GM12878 (cell line): ENCODE data around the gene MS4A6E. TPM values are rescaled to one million over a fixed set of nuclear protein-coding genes. Genes with fewer than 3 reads are reported as not detected.
A peak's percentile ranks its signal among the peaks of the same experiment; 100 is the strongest.

Source experiments
- CREM ChIP-seq: IDR thresholded peaks from 2 replicates; pipeline ENCODE4 v1.6.1; 2014; ENCODE audit warnings: antibody characterized with exemption, low read depth
- EED ChIP-seq: sonication (generic); IDR thresholded peaks from 2 replicates; pipeline ENCODE4 v1.6.1; 2016; ENCODE audit warnings: antibody characterized with exemption, low read depth
- FOXM1 ChIP-seq: IDR thresholded peaks from 2 replicates; pipeline ENCODE4 v1.6.1; 2012; ENCODE audit warnings: low read depth, mild to moderate bottlenecking, inconsistent platforms, low read length, moderate library complexity
- GABPA ChIP-seq: IDR thresholded peaks from 2 replicates; pipeline ENCODE4 v1.6.1; 2014; ENCODE audit warnings: antibody characterized with exemption, low read depth, mild to moderate bottlenecking, inconsistent platforms
- GATAD2B ChIP-seq: fragments of 450-650 bp; conservative IDR thresholded peaks from 2 replicates; pipeline ENCODE4 v1.6.1; 2017; ENCODE audit warnings: low read depth, mild to moderate bottlenecking, moderate library complexity
- HDGF ChIP-seq: fragments of 450-650 bp; IDR thresholded peaks from 2 replicates; pipeline ENCODE4 v1.6.1; 2016; ENCODE audit warnings: antibody characterized with exemption
- MXI1 ChIP-seq: fragments of 150-350 bp; IDR thresholded peaks from 2 replicates; pipeline ENCODE4 v1.6.1; 2011; ENCODE audit warnings: low read depth, mild to moderate bottlenecking, inconsistent platforms, low read length, improper control_type of control experiment
- NFYB ChIP-seq: IDR thresholded peaks from 2 replicates; pipeline ENCODE4 v1.6.1; 2011; ENCODE audit warnings: low read depth, mild to moderate bottlenecking, low read length, improper control_type of control experiment, moderate library complexity; ENCODE audit not compliant: insufficient read depth
- POLR2AphosphoS2 ChIP-seq: IDR thresholded peaks from 2 replicates; pipeline ENCODE4 v1.6.1; 2011; ENCODE audit warnings: low read depth, mild to moderate bottlenecking, low read length, improper control_type of control experiment, moderate library complexity
- SIN3A ChIP-seq: IDR thresholded peaks from 2 replicates; pipeline ENCODE4 v1.6.1; 2012; ENCODE audit warnings: low read depth, low read length, improper control_type of control experiment
- SREBF1 ChIP-seq: IDR thresholded peaks from 2 replicates; pipeline ENCODE4 v1.6.1; 2012; ENCODE audit warnings: mild to moderate bottlenecking, low read length
- TAF1 ChIP-seq: IDR thresholded peaks from 2 replicates; pipeline ENCODE4 v1.6.1; 2011; ENCODE audit warnings: mild to moderate bottlenecking, low read depth, low read length, borderline replicate concordance
- TCF3 ChIP-seq: IDR thresholded peaks from 2 replicates; pipeline ENCODE4 v1.6.1; 2012; ENCODE audit warnings: low read depth, mild to moderate bottlenecking, low read length, borderline replicate concordance; ENCODE audit not compliant: insufficient read depth
- ZNF24 ChIP-seq: fragments of 450-650 bp; IDR thresholded peaks from 2 replicates; pipeline ENCODE4 v1.6.1; 2017; ENCODE audit warnings: antibody characterized with exemption, mild to moderate bottlenecking
- polyA plus RNA-seq, 11 experiments: library from polyadenylated mRNA; depleted of rRNA in 4 of 11; unstranded in 6 of 11; stranded (reverse) in 5 of 11; fragments of >200 nt; fragmentation: Nextera tagmentation in 4 of 11; fragmentation: Illumina TruSeq in 1 of 11; extraction: Ambion mirVana in 4 of 11; extraction: Trizol in 1 of 11; gene quantifications; 1 replicate in 1 of 11; 2 replicates in 10 of 11; pipeline versions ENCODE4 v1.2.1 to v1.2.3, GENCODE V29; 2011 to 2016; ENCODE audit warnings: inconsistent platforms in 2 of 11, missing spikeins in 2 of 11, low read depth in 1 of 11
- total RNA-seq, 4 experiments: library from RNA; depleted of rRNA in 3 of 4; stranded (reverse); fragments of >200 nt in 3 of 4; fragmentation: Illumina TruSeq in 1 of 4; extraction: Trizol in 1 of 4; gene quantifications; 2 replicates each; pipeline versions ENCODE4 v1.2.1 to v1.2.3, GENCODE V29; 2013 to 2021
- TF ChIP-seq, protein P1 (sequence below): fragments of 450-650 bp; IDR thresholded peaks from 2 replicates; pipeline ENCODE4 v1.6.1; 2017; ENCODE audit warnings: antibody characterized with exemption, mild to moderate bottlenecking, moderate library complexity
- TF ChIP-seq, protein P2 (sequence below): IDR thresholded peaks from 2 replicates; pipeline ENCODE4 v1.6.1; 2011; ENCODE audit warnings: borderline replicate concordance, low read depth, mild to moderate bottlenecking, moderate library complexity, low read length; ENCODE audit not compliant: insufficient read depth, poor library complexity, severe bottlenecking
- TF ChIP-seq, protein P3 (sequence below), 3 experiments: IDR thresholded peaks in 2 of 3; conservative IDR thresholded peaks in 1 of 3; 2 replicates each; pipeline ENCODE4 v1.5.1; 2011; ENCODE audit warnings: low read depth in 3 of 3, low read length in 3 of 3, mild to moderate bottlenecking in 3 of 3, control low read depth in 2 of 3, moderate library complexity in 2 of 3, inconsistent platforms in 1 of 3, mixed read lengths in 1 of 3; ENCODE audit not compliant: control insufficient read depth in 2 of 3, insufficient read depth in 1 of 3; ENCODE audit errors: extremely low read depth in 1 of 3
- TF ChIP-seq, protein P4 (sequence below): IDR thresholded peaks from 2 replicates; pipeline ENCODE4 v1.6.1; 2012; ENCODE audit warnings: low read length, inconsistent platforms

The MS4A6E gene
- total and polyA plus RNA-seq, 10 of the 15 experiments (the other 5 are each of a cell fraction or from before 2014, with no cell fraction given) = 0.14 to 0.86 (median 0.47) TPM; not detected in 5

DNA sequence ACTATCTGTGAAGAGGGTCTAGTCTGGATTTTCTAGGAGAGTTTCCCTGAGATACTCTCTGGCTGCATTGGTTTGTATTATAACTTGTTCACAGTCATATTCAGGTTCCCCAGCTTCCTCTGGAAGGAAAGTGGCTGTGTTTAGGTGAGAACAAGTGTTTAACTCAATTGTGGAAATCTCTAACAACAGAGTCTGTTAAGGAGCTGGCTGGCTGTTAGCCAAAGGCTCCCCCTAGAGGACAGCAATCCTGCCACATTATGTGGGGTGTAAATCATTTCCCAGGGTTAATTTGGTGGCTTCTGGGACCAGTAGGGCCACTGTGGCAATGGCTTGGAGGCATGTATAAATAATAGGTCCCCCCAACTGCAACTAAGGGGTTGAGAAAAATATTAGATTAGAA lies 18.4 kb downstream of the MS4A6E start (continued):
- TF ChIP-seq, protein P1, sequence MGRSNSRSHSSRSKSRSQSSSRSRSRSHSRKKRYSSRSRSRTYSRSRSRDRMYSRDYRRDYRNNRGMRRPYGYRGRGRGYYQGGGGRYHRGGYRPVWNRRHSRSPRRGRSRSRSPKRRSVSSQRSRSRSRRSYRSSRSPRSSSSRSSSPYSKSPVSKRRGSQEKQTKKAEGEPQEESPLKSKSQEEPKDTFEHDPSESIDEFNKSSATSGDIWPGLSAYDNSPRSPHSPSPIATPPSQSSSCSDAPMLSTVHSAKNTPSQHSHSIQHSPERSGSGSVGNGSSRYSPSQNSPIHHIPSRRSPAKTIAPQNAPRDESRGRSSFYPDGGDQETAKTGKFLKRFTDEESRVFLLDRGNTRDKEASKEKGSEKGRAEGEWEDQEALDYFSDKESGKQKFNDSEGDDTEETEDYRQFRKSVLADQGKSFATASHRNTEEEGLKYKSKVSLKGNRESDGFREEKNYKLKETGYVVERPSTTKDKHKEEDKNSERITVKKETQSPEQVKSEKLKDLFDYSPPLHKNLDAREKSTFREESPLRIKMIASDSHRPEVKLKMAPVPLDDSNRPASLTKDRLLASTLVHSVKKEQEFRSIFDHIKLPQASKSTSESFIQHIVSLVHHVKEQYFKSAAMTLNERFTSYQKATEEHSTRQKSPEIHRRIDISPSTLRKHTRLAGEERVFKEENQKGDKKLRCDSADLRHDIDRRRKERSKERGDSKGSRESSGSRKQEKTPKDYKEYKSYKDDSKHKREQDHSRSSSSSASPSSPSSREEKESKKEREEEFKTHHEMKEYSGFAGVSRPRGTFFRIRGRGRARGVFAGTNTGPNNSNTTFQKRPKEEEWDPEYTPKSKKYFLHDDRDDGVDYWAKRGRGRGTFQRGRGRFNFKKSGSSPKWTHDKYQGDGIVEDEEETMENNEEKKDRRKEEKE = no peak
- TF ChIP-seq CREM = no peak
- no peak for TF ChIP-seq NFYB
- TF ChIP-seq MXI1 = no peak
- TF ChIP-seq, protein P2, sequence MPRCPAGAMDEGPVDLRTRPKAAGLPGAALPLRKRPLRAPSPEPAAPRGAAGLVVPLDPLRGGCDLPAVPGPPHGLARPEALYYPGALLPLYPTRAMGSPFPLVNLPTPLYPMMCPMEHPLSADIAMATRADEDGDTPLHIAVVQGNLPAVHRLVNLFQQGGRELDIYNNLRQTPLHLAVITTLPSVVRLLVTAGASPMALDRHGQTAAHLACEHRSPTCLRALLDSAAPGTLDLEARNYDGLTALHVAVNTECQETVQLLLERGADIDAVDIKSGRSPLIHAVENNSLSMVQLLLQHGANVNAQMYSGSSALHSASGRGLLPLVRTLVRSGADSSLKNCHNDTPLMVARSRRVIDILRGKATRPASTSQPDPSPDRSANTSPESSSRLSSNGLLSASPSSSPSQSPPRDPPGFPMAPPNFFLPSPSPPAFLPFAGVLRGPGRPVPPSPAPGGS = no peak
- no peak for TF ChIP-seq TAF1
- no peak for TF ChIP-seq SREBF1
- TF ChIP-seq GATAD2B = no peak
- TF ChIP-seq POLR2AphosphoS2 = no peak
- TF ChIP-seq GABPA = no peak
- TF ChIP-seq, protein P3, sequence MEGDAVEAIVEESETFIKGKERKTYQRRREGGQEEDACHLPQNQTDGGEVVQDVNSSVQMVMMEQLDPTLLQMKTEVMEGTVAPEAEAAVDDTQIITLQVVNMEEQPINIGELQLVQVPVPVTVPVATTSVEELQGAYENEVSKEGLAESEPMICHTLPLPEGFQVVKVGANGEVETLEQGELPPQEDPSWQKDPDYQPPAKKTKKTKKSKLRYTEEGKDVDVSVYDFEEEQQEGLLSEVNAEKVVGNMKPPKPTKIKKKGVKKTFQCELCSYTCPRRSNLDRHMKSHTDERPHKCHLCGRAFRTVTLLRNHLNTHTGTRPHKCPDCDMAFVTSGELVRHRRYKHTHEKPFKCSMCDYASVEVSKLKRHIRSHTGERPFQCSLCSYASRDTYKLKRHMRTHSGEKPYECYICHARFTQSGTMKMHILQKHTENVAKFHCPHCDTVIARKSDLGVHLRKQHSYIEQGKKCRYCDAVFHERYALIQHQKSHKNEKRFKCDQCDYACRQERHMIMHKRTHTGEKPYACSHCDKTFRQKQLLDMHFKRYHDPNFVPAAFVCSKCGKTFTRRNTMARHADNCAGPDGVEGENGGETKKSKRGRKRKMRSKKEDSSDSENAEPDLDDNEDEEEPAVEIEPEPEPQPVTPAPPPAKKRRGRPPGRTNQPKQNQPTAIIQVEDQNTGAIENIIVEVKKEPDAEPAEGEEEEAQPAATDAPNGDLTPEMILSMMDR (IDR thresholded peaks at IDR 0.05 in 2 of 3, conservative IDR thresholded peaks at IDR 0.05 in 1 of 3; ENCODE audit: control insufficient read depth in 2 of 3, extremely low read depth in 1 of 3, insufficient read depth in 1 of 3, low read depth in 3 of 3, low read length in 3 of 3) = peak; percentile 63 to 68 (median 66)
- TF ChIP-seq, protein P4, sequence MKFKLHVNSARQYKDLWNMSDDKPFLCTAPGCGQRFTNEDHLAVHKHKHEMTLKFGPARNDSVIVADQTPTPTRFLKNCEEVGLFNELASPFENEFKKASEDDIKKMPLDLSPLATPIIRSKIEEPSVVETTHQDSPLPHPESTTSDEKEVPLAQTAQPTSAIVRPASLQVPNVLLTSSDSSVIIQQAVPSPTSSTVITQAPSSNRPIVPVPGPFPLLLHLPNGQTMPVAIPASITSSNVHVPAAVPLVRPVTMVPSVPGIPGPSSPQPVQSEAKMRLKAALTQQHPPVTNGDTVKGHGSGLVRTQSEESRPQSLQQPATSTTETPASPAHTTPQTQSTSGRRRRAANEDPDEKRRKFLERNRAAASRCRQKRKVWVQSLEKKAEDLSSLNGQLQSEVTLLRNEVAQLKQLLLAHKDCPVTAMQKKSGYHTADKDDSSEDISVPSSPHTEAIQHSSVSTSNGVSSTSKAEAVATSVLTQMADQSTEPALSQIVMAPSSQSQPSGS = no peak
- TF ChIP-seq ZNF24 = no peak
- TF ChIP-seq FOXM1 = no peak
- no peak for TF ChIP-seq EED
- TF ChIP-seq TCF3 = no peak
- no peak for TF ChIP-seq SIN3A
- no peak for TF ChIP-seq HDGF
